Epithelial cell of esophagus (primary cell): ENCODE data around the gene GPC4.

Source experiments
- DNase-seq: peaks from one replicate; pipeline ENCODE4 v3.0.0; 2010; ENCODE audit warnings: low read depth
- H3K4me3 ChIP-seq: 2 replicates; pipeline ENCODE4 v1.5.1; 2011; ENCODE audit warnings: mild to moderate bottlenecking, low read length, control low read depth
- CTCF ChIP-seq: IDR thresholded peaks from 2 replicates; pipeline ENCODE4 v1.5.1; 2011; ENCODE audit warnings: low read depth, mild to moderate bottlenecking, low read length, control low read depth, inconsistent platforms; ENCODE audit not compliant: insufficient read depth; ENCODE audit errors: missing control alignments

GPC4 gene

GRCh38 chrX:133434197-133434820, 19.0 kb upstream of the GPC4 start:
- no peak for TF ChIP-seq CTCF
- no peak for DNase-seq
- H3K4me3 ChIP-seq = no peak overlapping the region

- no peak for DNase-seq
- no peak for TF ChIP-seq CTCF
- H3K4me3 ChIP-seq = no peak overlapping the region
Observed at GRCh38 chrX:133419911-133420310, 4.6 kb upstream of the GPC4 start.

GRCh38 chrX:133418588-133418987, 3.3 kb upstream of the GPC4 start:
- no peak for DNase-seq
- TF ChIP-seq CTCF = no peak
- H3K4me3 ChIP-seq = no peak overlapping the region

GRCh38 chrX:133417364-133417763, 2.1 kb upstream of the GPC4 start:
- TF ChIP-seq CTCF = no peak
- no peak overlapping the region for H3K4me3 ChIP-seq
- peak; percentile 26 for DNase-seq

GRCh38 chrX:133414406-133415275, 648 bp downstream of the GPC4 start:
- TF ChIP-seq CTCF = no peak
- peak overlapping the region; percentile 38 for H3K4me3 ChIP-seq
- peak; percentile 28 for DNase-seq

GRCh38 chrX:133413218-133413925, 1.9 kb downstream of the GPC4 start:
- TF ChIP-seq CTCF = no peak
- H3K4me3 ChIP-seq = peak overlapping the region; percentile 38
- no peak for DNase-seq
